ENCODE results near the gene SERP2.

GRCh38 chr13:44334751-44335150 is 38.9 kb upstream of the SERP2 start:
- TF ChIP-seq CTCF (conservative IDR thresholded peaks at IDR 0.05 in 1 of 2, IDR thresholded peaks at IDR 0.05 in 1 of 2; ENCODE audit: extremely low read depth in 1 of 2, insufficient read depth in 1 of 2, low read depth in 1 of 2, low read length in 2 of 2), result no peak
- no peak for TF ChIP-seq EZH2 (IDR thresholded peaks at IDR 0.05; ENCODE audit: borderline replicate concordance, low read length)
